Fibroblast of the aortic adventitia (primary cell): ENCODE results near the gene FMNL2. TPM values are rescaled to one million over a fixed set of nuclear protein-coding genes. Genes with fewer than 3 reads are reported as not detected.

Experiments
- DNase-seq: peaks from one replicate; pipeline ENCODE4 v3.0.0-alpha.2; 2010; ENCODE audit warnings: low read depth
- H3K4me3 ChIP-seq: 2 replicates; pipeline ENCODE4 v1.5.1; 2011; ENCODE audit warnings: low read depth, mild to moderate bottlenecking, control low read depth, low read length, moderate library complexity
- CTCF ChIP-seq: IDR thresholded peaks from 2 replicates; pipeline ENCODE4 v1.5.1; 2011; ENCODE audit warnings: mild to moderate bottlenecking, low read length, control low read depth, inconsistent platforms; ENCODE audit not compliant: insufficient read depth
- total RNA-seq: library from RNA; depleted of rRNA; stranded (reverse); fragments of >200 nt; gene quantifications from 2 replicates; pipeline ENCODE4 v1.2.3, GENCODE V29; 2012; ENCODE audit warnings: low replicate concordance

Gene FMNL2
- total RNA-seq, 1 donor: 23.6 TPM

DNA sequence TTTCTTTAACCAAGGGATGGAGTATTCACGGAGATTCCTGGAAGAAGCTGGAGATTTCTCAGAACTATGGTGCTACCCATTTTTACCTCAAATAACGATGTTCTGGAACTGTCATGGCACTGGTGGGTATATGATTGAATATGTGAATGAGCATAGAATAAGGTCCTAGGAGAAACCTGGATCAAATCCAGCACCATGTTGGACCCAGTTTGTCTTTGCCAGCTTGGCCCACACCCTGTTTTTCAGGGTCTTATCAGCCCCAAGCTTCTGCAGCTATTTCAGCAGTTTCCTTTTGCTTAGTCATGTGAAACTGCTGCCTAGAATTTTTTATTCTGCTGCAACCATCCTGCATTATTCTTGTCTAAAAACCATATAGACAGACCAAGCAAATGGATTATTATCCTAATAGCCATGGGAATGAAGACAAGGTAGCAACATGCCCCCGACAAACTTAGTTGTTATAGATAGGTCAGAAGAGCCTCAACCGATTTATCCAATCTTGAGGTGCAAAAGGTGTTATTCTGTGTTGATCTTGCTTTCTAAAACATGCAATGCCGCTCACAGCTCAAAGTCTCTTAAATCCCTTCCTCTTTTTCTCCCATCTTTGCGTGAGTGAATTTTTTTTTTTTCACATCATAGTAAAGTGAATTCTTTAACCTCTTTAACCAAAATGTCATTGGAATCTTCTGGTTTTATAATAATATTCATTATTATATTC is 248.7 kb downstream of the FMNL2 start:
- TF ChIP-seq CTCF: no peak
- H3K4me3 ChIP-seq: no peak overlapping the region
- DNase-seq: peak; percentile 41

GRCh38 chr2:152584301-152584700 is 249.3 kb downstream of the FMNL2 start:
- TF ChIP-seq CTCF: no peak
- peak; percentile 82 for DNase-seq

DNA sequence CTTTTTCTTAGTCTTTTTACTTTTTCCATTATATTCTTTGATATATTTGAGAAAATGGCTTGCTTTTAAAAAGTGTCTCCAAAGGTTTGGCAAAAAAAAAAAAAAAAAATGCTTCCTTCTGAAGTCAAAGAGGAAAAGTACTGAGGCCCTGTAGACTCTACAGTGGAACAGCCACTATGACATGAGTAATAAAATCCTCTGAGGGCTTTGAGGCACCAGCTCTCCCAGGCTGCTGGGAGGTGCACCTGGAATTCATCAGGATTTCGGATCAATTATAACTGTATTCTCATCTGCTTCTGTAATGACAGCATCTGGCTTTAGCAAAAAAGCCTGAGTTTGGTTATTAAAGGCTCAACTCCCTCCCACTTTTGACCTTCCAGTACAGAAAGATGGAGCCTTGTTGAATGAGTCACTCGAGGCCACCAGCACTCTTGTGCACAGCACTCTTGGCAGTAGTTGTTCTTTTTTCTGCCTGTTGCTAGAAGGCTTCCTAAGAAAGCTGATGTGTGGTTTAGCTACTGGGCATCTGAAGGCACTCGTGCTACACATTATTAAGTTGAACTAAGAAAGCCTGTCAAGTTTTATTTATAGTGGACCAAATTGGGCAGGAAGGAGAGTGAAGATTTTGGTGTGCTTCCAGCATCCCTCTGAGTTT is 251.0 kb downstream of the FMNL2 start:
- peak; percentile 95 for DNase-seq

More at GRCh38 chr2:152584301-152584700, 249.3 kb downstream of the FMNL2 start:
- H3K4me3 ChIP-seq: no peak overlapping the region

GRCh38 chr2:152587187-152587947 is 252.4 kb downstream of the FMNL2 start:
- H3K4me3 ChIP-seq: no peak overlapping the region
- no peak for TF ChIP-seq CTCF
- peak; percentile 33 for DNase-seq

More for the DNA sequence above, 251.0 kb downstream of the FMNL2 start:
- no peak overlapping the region for H3K4me3 ChIP-seq
- TF ChIP-seq CTCF: no peak

DNA sequence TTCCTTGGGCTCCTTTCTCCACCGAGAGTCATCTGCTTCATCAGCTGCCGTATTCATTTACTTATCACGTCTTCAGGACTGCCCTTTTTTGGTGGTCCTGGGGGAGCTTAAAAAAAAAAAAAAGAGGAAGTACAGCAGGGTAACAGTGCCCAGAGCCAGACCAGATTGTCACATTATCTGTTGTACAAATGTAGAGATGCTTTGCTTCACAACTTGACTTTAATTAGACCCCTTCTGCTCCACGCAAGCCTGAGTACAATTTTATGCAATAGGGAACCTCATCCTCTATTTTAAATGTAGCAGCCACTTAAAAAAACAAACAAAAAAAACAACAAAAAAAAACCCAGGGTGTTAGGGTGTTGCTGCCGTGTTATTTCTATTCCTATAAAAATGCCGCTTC is 254.0 kb downstream of the FMNL2 start:
- H3K4me3 ChIP-seq: no peak overlapping the region
- no peak for DNase-seq
- no peak for TF ChIP-seq CTCF

DNA sequence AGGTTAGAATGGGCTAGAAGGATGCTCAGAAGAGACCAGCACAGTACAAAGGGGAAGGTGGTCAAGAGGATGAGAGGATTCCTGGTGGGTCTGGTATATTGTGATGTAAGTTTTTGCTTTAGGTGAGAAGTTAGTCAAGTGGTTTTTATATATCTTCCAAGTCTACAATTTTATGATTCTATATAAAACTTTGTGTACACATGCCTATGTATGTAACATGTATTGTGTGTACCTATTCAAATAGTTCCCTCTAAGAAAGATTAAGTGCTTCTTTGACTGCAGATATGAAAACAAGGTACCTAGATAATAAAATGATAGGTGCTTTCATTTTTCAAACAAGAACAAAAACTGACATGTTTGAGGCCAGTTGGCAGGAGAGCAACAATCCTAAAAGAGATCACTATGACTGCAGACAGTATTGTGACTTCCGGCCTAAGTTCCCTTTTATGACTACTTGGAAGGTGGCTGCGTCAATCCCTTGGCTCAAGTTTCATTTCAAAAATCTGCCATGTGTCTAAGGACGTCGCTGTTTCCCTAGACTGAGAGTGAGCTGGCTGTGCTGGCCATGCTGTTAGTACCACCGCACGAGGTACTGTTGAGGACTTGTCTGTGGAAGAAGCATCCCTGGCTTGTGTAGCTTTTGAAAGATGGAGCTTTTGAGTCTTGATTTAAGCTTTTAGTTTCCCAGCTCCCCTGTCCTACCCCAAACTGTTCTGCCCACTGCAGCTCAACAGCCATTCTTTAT is 259.2 kb downstream of the FMNL2 start:
- DNase-seq: no peak
- no peak for TF ChIP-seq CTCF
- no peak overlapping the region for H3K4me3 ChIP-seq
